Osteoblast (primary cell): ENCODE data around the gene CA5A. TPM values are rescaled to one million over a fixed set of nuclear protein-coding genes. Genes with fewer than 3 reads are reported as not detected.
A peak's percentile ranks its signal among the peaks of the same experiment; 100 is the strongest.
"Not testable (repeated sequence)": the region's sequence is repeated elsewhere in the genome, so short reads cannot be mapped to it uniquely, and the experiment has no call there.

Source experiments
- DNase-seq: peaks from one replicate; pipeline ENCODE4 v3.0.0; 2011; ENCODE audit warnings: low spot score, mixed read lengths; ENCODE audit not compliant: insufficient read length; ENCODE audit errors: missing footprints
- H2AFZ ChIP-seq: 2 replicates; pipeline ENCODE4 v1.6.0; 2011; ENCODE audit warnings: mild to moderate bottlenecking, low read length
- H3K27ac ChIP-seq: 2 replicates; pipeline ENCODE4 v1.5.1; 2011; ENCODE audit warnings: mild to moderate bottlenecking, low read depth, low read length, moderate library complexity
- H3K27me3 ChIP-seq: 2 replicates; pipeline ENCODE4 v1.6.0; 2012; ENCODE audit warnings: mild to moderate bottlenecking, control low read depth, inconsistent platforms, low read length, moderate library complexity; ENCODE audit not compliant: insufficient read depth
- H3K36me3 ChIP-seq: 2 replicates; pipeline ENCODE4 v1.5.1; 2011; ENCODE audit warnings: mild to moderate bottlenecking, low read length, control low read depth, moderate library complexity; ENCODE audit not compliant: insufficient read depth
- H3K4me1 ChIP-seq: 2 replicates; pipeline ENCODE4 v1.5.1; 2011; ENCODE audit warnings: mild to moderate bottlenecking, low read length, control low read depth, moderate library complexity; ENCODE audit not compliant: insufficient read depth
- H3K4me2 ChIP-seq: 2 replicates; pipeline ENCODE4 v1.6.0; 2011; ENCODE audit warnings: mild to moderate bottlenecking, low read length; ENCODE audit not compliant: insufficient read depth
- H3K4me3 ChIP-seq: fragments of 200-600 bp; sonication (generic); 3 replicates; pipeline ENCODE4 v1.5.1; 2012; ENCODE audit warnings: mild to moderate bottlenecking, low read length, inconsistent platforms; ENCODE audit not compliant: insufficient read depth
- H3K79me2 ChIP-seq: 2 replicates; pipeline ENCODE4 v1.6.0; 2012; ENCODE audit warnings: mild to moderate bottlenecking, low read length, control low read depth, inconsistent platforms; ENCODE audit not compliant: insufficient read depth
- H3K9me3 ChIP-seq: 2 replicates; pipeline ENCODE4 v1.5.1; 2011; ENCODE audit warnings: low read depth, low read length, control low read depth
- H4K20me1 ChIP-seq: 2 replicates; pipeline ENCODE4 v1.6.0; 2012; ENCODE audit warnings: mild to moderate bottlenecking, low read length, control low read depth; ENCODE audit not compliant: insufficient read depth
- CTCF ChIP-seq: IDR thresholded peaks from 2 replicates; pipeline ENCODE4 v1.5.1; 2011; ENCODE audit warnings: mild to moderate bottlenecking, low read depth, low read length, moderate library complexity; ENCODE audit errors: extremely low read depth
- total RNA-seq: library from RNA; depleted of rRNA; stranded (reverse); fragments of >200 nt; gene quantifications from 2 replicates; pipeline ENCODE4 v1.2.3, GENCODE V29; 2012

The CA5A gene
- total RNA-seq, 1 donor, result not detected

- Histone ChIP-seq H3K4me2 (no peak overlapping the region), H4K20me1 (no peaks in the 10 kb centered on the region), H3K9me3 (no peaks in the 10 kb centered on the region), H3K4me3 (no peak overlapping the region), H3K36me3 (no peaks in the 10 kb centered on the region), H3K27ac (no peak overlapping the region), H2AFZ (no peak overlapping the region), H3K4me1 (no peaks in the 10 kb centered on the region), H3K27me3 (peaks cover 3% of the 10 kb centered on the region), H3K79me2 (no peaks in the 10 kb centered on the region)
- no peak for TF ChIP-seq CTCF
- DNase-seq, result no peak
Observed at GRCh38 chr16:87933140-87933495, 3.2 kb downstream of the CA5A start.

GRCh38 chr16:87932475-87933139, 3.7 kb downstream of the CA5A start:
- H2AFZ ChIP-seq, H4K20me1 ChIP-seq, H3K9me3 ChIP-seq, H3K79me2 ChIP-seq, H3K4me1 ChIP-seq, DNase-seq, H3K36me3 ChIP-seq, H3K4me3 ChIP-seq, H3K27me3 ChIP-seq, H3K27ac ChIP-seq, H3K4me2 ChIP-seq: not testable (repeated sequence)

- peaks cover 4% of the 10 kb centered on the region for H3K27me3 ChIP-seq
- no peak overlapping the region for H2AFZ ChIP-seq
- H3K79me2 ChIP-seq, result no peaks in the 10 kb centered on the region
- TF ChIP-seq CTCF, result no peak
- H3K36me3 ChIP-seq, result no peaks in the 10 kb centered on the region
- H3K9me3 ChIP-seq, result no peaks in the 10 kb centered on the region
- no peaks in the 10 kb centered on the region for H3K4me1 ChIP-seq
- H4K20me1 ChIP-seq, result no peaks in the 10 kb centered on the region
- no peak for DNase-seq
- H3K27ac ChIP-seq, result no peak overlapping the region
- no peak overlapping the region for H3K4me3 ChIP-seq
- no peak overlapping the region for H3K4me2 ChIP-seq
Observed at GRCh38 chr16:87931504-87931903, 4.8 kb downstream of the CA5A start.

GRCh38 chr16:87930456-87930855, 5.9 kb downstream of the CA5A start:
- Histone ChIP-seq H3K36me3 (no peaks in the 10 kb centered on the region), H4K20me1 (no peaks in the 10 kb centered on the region), H3K27ac (no peak overlapping the region), H3K4me1 (no peaks in the 10 kb centered on the region), H3K27me3 (peaks cover 4% of the 10 kb centered on the region), H2AFZ (no peak overlapping the region), H3K9me3 (no peaks in the 10 kb centered on the region), H3K4me2 (no peak overlapping the region), H3K4me3 (no peak overlapping the region), H3K79me2 (no peaks in the 10 kb centered on the region)
- peak; percentile 36 for TF ChIP-seq CTCF
- peak; percentile 82 for DNase-seq
